GM12878 (cell line): ENCODE data around the gene DUOXA2. TPM values are rescaled to one million over a fixed set of nuclear protein-coding genes. Genes with fewer than 3 reads are reported as not detected.
"Not testable (repeated sequence)": the region's sequence is repeated elsewhere in the genome, so short reads cannot be mapped to it uniquely, and the experiment has no call there.

Source experiments
- ATAC-seq: fragments of 200-7000 bp; cut with Tn5 transposase; 3 replicates; pipeline ENCODE4 v1.9.1; 2020; ENCODE audit warnings: mild to moderate bottlenecking, moderate library complexity
- BruUV-seq: library from RNA; stranded (reverse); fragments of 400-500 nt; replicated peaks from 2 replicates; lab custom pipeline; 2021; lab: Mats Ljungman, UMichigan
- CTCF ChIA-PET: fragments of 300-600 bp; sonication (Branson Sonifier 250); formaldehyde crosslinking; extraction: SDS; loops from one replicate; lab custom pipeline; 2021; ENCODE audit warnings: inconsistent platforms; lab: Yijun Ruan, JAX
- POLR2A ChIA-PET: fragments of 350-600 bp; formaldehyde crosslinking; extraction: SDS; loops from one replicate; lab custom pipeline; 2021; ENCODE audit warnings: inconsistent platforms; lab: Charles Lee
- RAD21 ChIA-PET: fragments of 300-600 bp; sonication (Branson Sonifier 250); formaldehyde crosslinking; loops from one replicate; lab custom pipeline; 2023; ENCODE audit warnings: antibody characterized with exemption; ENCODE audit not compliant: unreplicated experiment; lab: Charles Lee
- SMC1A ChIA-PET: fragments of 300-600 bp; sonication (Branson Sonifier 250); formaldehyde crosslinking; loops from one replicate; lab custom pipeline; 2023; ENCODE audit not compliant: unreplicated experiment, uncharacterized antibody; lab: Charles Lee
- DNase-seq: peaks from one replicate; pipeline ENCODE4 v3.0.0-alpha.2; 2011; ENCODE audit warnings: low read depth, low spot score
- FAIRE-seq: peaks from 3 replicates; lab custom pipeline; 2011; peaks lifted over from hg19 to GRCh38; lab: Jason Lieb, UNC
- H2AFZ ChIP-seq: 2 replicates; pipeline ENCODE4 v1.6.0; 2011; ENCODE audit warnings: low read depth, low read length, control low read depth; ENCODE audit not compliant: control insufficient read depth
- H3K27ac ChIP-seq: 2 replicates; pipeline ENCODE4 v1.5.1; 2011; ENCODE audit warnings: control low read depth; ENCODE audit not compliant: control insufficient read depth, insufficient read depth
- H3K27me3 ChIP-seq, 2 experiments: replicated peaks in 1 of 2; 2 replicates each; pipeline versions ENCODE4 v1.6.0 to v1.6.1; 2011; ENCODE audit warnings: low read length in 1 of 2; ENCODE audit not compliant: control insufficient read depth in 2 of 2, insufficient read depth in 2 of 2
- H3K36me3 ChIP-seq, 2 experiments: 2 replicates each; pipeline ENCODE4 v1.5.1; 2011; ENCODE audit warnings: low read length in 1 of 2; ENCODE audit not compliant: control insufficient read depth in 2 of 2, insufficient read depth in 2 of 2
- H3K4me1 ChIP-seq: 2 replicates; pipeline ENCODE4 v1.6.1; 2011; ENCODE audit warnings: mild to moderate bottlenecking, low read length, moderate library complexity, mixed read lengths; ENCODE audit not compliant: control insufficient read depth, insufficient read depth
- H3K4me2 ChIP-seq: 2 replicates; pipeline ENCODE4 v1.6.0; 2011; ENCODE audit warnings: control low read depth; ENCODE audit not compliant: control insufficient read depth, insufficient read depth
- H3K4me3 ChIP-seq: fragments of 200-600 bp; sonication (generic); 2 replicates; pipeline ENCODE4 v1.5.1; 2016
- H3K79me2 ChIP-seq: 2 replicates; pipeline ENCODE4 v1.6.0; 2011; ENCODE audit warnings: low read length; ENCODE audit not compliant: control insufficient read depth, insufficient read depth
- H3K9ac ChIP-seq: 2 replicates; pipeline ENCODE4 v1.8.0; 2011; ENCODE audit warnings: low read length, control low read depth, mixed read lengths; ENCODE audit not compliant: control insufficient read depth, insufficient read depth
- H3K9me3 ChIP-seq: replicated peaks from 3 replicates; pipeline ENCODE4 v1.5.1; 2011; ENCODE audit warnings: mild to moderate bottlenecking, low read length; ENCODE audit not compliant: control insufficient read depth, insufficient read depth
- H4K20me1 ChIP-seq: 2 replicates; pipeline ENCODE4 v1.6.0; 2011; ENCODE audit not compliant: control insufficient read depth, insufficient read depth
- POU2F2 ChIP-seq: IDR thresholded peaks from 3 replicates; pipeline ENCODE4 v1.6.1; 2011; ENCODE audit warnings: low read depth, mild to moderate bottlenecking, low read length, borderline replicate concordance
- SPI1 ChIP-seq: IDR thresholded peaks from 2 replicates; pipeline ENCODE4 v1.6.1; 2011; ENCODE audit warnings: low read depth, mild to moderate bottlenecking, low read length, moderate library complexity, borderline replicate concordance; ENCODE audit not compliant: insufficient read depth
- YY1 ChIP-seq: IDR thresholded peaks from 2 replicates; pipeline ENCODE4 v1.6.1; 2011; ENCODE audit warnings: low read depth, mild to moderate bottlenecking, low read length
- ZNF274 ChIP-seq: IDR thresholded peaks from one replicate; pipeline ENCODE4 v1.8.0; 2011; ENCODE audit not compliant: insufficient read length, insufficient read depth
- WGBS: methylation state at CpG from one replicate; pipeline ENCODE4 v1.1.6; 2016; ENCODE audit warnings: low lambda C conversion rate; ENCODE audit not compliant: insufficient replicate concordance, insufficient coverage; ENCODE audit errors: missing lambda C conversion rate; 5-methylcytosine and 5-hydroxymethylcytosine counted together
- in situ Hi-C: fragments of 300-500 bp; cut with MboI; formaldehyde crosslinking; loops from 9 replicates; pipeline ENCODE4 v1.14.3; 2018; ENCODE audit warnings: mixed read lengths
- intact Hi-C: fragments of 100-400 bp; cut with micrococcal nuclease; formaldehyde crosslinking; loops from one replicate; pipeline ENCODE4 v1.14.2; 2022; ENCODE audit not compliant: unreplicated experiment
- polyA plus RNA-seq, 11 experiments: library from polyadenylated mRNA; depleted of rRNA in 4 of 11; unstranded in 6 of 11; stranded (reverse) in 5 of 11; fragments of >200 nt; fragmentation: Nextera tagmentation in 4 of 11; fragmentation: Illumina TruSeq in 1 of 11; extraction: Ambion mirVana in 4 of 11; extraction: Trizol in 1 of 11; gene quantifications; 1 replicate in 1 of 11; 2 replicates in 10 of 11; pipeline versions ENCODE4 v1.2.1 to v1.2.3, GENCODE V29; 2011 to 2016; ENCODE audit warnings: inconsistent platforms in 2 of 11, missing spikeins in 2 of 11, low read depth in 1 of 11
- total RNA-seq, 4 experiments: library from RNA; depleted of rRNA in 3 of 4; stranded (reverse); fragments of >200 nt in 3 of 4; fragmentation: Illumina TruSeq in 1 of 4; extraction: Trizol in 1 of 4; gene quantifications; 2 replicates each; pipeline versions ENCODE4 v1.2.1 to v1.2.3, GENCODE V29; 2013 to 2021

Gene DUOXA2
- total and polyA plus RNA-seq, 10 of the 15 experiments (the other 5 are each of a cell fraction or from before 2014, with no cell fraction given) = not detected

DNA sequence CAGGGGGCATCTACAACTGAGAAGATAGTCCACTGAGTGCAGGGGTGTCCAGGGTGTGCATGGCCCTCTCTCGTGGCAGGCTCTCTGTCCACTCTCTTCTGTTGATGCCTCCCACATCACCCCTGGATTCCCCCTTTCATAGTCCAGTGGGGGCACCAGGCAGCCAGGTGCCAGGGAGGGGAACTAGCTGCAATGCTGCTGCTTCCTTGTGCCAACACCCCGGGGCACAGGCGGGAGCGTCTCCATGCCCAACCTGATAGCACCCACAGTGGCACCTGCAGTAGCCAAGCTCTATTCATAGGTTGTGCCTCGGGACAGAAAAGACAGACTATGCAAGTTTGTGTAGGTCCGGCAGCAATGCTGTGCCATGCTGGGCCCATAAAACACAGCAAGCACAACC lies 11.9 kb upstream of the DUOXA2 start:
- H3K27ac ChIP-seq = no peak overlapping the region
- no peaks in the 10 kb centered on the region; a peak in 2 of 4 replicates for H3K27me3 ChIP-seq
- H3K9me3 ChIP-seq = no peaks in the 10 kb centered on the region
- in situ Hi-C loops = no loop called here
- no peak overlapping the region for H3K9ac ChIP-seq
- H3K36me3 ChIP-seq = no peaks in the 10 kb centered on the region
- H3K4me2 ChIP-seq = no peak overlapping the region
- no peaks in the 10 kb centered on the region for H3K79me2 ChIP-seq
- ChIA-PET CTCF (no interaction called here), RAD21 (no interaction called here), SMC1A (no interaction called here)
- intact Hi-C loops = no loop called here
- FAIRE-seq (no peak), DNase-seq (no peak), ATAC-seq (no peak)
- no peaks in the 10 kb centered on the region for H3K4me1 ChIP-seq
- TF ChIP-seq POU2F2 (no peak), SPI1 (no peak), ZNF274 (no peak), YY1 (no peak)
- TF ChIP-seq, all 136 proteins: peak for 0
- H4K20me1 ChIP-seq = no peaks in the 10 kb centered on the region; the same call in 1 of the 2 replicates
- BruUV-seq = no TSS peak
- 57% methylated on average over 6 of the region's 6 CpGs for WGBS
- no peak overlapping the region for H3K4me3 ChIP-seq
- POLR2A ChIA-PET = no interaction called here
- no peak overlapping the region for H2AFZ ChIP-seq

- H3K9me3 ChIP-seq, CTCF ChIA-PET, H3K4me3 ChIP-seq, H3K9ac ChIP-seq, SMC1A ChIA-PET, H2AFZ ChIP-seq, H3K4me2 ChIP-seq, in situ Hi-C loops, BruUV-seq, H4K20me1 ChIP-seq, ATAC-seq, POLR2A ChIA-PET, DNase-seq, H3K36me3 ChIP-seq, RAD21 ChIA-PET, FAIRE-seq, H3K27ac ChIP-seq, intact Hi-C loops, H3K4me1 ChIP-seq, H3K27me3 ChIP-seq, H3K79me2 ChIP-seq: not testable (repeated sequence)
- WGBS = 22% methylated on average over 9 of the region's 9 CpGs
These were observed 10.0 kb upstream of the DUOXA2 start for GRCh38 chr15:45104170-45104569.
